Activated CD4-positive, alpha-beta T cell treated with anti-CD3 and anti-CD28 coated beads, Interleukin-10, Interleukin-2, amounts not matched to agents 100 ng/mL and 50 ng/mL, durations not matched to agents 16 hours and 8 hours (primary cell): ENCODE results near the gene SDR42E2.
"Not testable (repeated sequence)": the region's sequence is repeated elsewhere in the genome, so short reads cannot be mapped to it uniquely, and the experiment has no call there.

Experiments used
- DNase-seq: peaks from one replicate; pipeline ENCODE4 v3.0.0-alpha.2; 2020

Gene SDR42E2

DNA sequence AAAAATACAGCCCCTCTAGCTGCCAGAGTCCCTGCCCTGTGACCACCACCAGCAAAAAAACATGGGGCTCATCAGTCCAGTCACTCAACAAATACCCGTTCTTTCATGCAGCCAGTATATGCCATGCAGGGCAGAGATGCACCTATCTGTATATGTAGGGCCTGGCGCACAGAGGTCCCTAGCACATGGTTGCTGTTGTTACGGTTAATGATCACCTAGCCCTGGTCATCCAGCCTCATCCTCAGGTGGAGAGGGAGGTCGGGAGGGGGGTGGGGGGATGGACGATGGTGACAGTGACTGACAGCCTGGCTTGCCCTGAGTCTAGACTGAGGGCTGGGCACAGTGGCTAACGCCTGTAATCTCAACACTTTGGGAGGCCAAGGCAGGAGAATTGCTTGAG is 1.5 kb downstream of the SDR42E2 start:
- no peak for DNase-seq

DNA sequence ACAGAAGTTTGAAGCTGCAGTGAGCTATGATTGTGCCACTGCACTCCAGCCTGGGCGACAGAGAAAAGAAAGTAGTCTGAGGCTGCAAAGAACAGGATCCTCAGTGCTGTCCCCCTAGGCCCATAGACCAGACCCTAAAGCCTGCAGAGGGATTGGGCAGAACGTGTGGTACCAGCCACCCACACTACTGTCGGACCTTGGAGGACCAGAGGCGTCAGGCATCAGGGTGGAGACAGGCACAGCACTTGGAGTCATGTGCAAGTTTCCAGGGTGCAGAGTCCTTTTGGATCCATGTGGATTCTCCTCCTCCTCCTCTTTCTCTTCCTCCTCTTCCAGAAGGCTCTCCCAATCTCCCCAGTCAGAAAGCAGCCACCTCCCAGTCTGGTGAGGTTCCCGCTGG is 2.2 kb downstream of the SDR42E2 start:
- DNase-seq, result no peak

DNA sequence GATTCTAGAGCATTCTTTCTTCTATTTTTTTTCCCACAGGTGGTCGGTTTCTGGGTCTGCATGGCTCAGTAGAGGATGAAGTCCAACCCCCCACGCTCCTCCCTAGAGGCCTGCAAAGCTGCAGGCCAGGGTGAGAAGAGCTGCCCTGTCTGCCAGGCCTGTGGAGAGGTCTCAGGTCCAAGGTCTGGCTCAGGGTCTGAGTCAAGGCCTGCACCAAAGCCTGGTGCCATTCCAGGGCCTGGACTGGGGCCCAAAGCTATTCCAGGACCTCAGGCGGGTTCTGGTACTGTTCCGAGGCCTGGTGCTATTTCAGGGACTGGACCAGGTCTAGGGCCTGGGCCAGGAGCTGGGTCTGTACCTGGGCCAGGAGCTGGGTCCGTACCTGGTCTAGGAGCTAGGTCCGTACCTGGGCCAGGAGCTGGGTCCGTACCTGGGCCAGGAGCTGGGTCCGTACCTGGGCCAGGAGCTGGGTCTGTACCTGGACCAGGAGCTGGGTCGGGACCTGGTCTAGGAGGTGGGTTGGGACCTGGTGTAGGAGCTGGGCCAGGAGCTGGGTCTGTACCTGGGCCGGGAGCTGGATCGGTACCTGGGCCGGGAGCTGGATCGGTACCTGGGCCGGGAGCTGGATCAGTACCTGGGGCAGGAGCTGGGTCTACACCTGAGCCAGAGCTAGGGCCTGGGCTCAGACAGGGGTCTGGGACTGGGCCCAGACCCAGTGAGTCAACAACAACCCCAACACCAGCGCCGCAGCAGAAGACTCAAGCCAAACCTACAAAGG is 3.4 kb downstream of the SDR42E2 start:
- no peak for DNase-seq

DNA sequence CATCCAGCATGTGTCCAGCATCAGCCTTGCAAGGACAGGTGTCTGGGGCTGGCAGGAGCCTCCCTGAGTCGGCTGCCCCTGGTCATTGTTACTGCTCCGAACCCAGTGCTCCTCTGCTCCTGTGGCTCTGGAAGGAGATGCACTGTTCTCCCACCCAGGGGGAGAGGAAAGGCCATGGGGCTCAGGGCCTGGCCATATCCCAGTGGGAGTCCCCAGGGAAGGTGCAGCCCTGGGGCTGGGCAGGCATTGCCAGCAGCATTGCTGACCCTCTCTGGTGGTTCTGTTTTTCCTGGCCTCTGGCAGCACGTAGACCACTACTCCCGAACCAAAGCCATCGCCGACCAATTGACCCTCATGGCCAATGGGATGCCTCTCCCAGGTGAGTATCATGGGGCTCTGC is 9.6 kb downstream of the SDR42E2 start:
- DNase-seq, result no peak

DNA sequence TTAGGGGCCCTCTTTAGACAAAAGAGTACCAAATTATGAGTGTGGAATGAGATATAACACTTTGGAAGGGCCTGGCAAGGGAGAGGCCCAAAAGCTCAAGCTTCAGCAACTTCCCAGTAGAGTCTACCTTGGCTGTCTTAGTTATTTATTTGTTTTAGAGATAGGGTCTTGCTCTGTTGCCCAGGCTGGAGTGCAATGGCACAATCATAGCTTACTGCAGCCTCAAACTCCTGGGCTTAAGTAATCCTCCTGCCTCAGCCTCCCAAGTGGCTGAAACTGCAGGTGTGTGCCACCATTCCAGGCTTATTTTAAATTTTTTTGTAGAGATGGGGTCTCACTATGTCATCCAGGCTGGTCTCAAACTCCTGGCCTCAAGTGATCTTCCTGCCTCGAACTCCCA is 10.3 kb downstream of the SDR42E2 start:
- not testable (repeated sequence) for DNase-seq

DNA sequence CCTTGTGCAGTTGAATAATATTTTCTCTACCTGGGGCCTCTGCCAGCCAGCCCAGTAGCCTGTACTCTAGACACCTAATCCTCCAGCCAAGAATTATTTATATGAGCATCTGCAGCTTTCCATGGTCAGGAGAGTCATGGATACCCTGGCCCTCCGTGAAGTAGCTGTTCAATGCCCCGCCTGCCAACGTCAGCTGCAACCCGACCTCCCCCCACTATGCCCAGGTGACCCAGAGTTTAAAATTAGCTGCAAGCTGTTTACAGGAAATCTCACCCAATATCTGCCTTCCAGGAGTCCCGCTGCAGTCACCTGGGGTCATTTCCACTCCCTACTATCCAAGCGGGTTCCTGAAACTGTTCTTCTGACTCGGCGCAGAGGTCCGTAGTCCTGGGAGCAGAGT is 12.3 kb downstream of the SDR42E2 start:
- no peak for DNase-seq

DNA sequence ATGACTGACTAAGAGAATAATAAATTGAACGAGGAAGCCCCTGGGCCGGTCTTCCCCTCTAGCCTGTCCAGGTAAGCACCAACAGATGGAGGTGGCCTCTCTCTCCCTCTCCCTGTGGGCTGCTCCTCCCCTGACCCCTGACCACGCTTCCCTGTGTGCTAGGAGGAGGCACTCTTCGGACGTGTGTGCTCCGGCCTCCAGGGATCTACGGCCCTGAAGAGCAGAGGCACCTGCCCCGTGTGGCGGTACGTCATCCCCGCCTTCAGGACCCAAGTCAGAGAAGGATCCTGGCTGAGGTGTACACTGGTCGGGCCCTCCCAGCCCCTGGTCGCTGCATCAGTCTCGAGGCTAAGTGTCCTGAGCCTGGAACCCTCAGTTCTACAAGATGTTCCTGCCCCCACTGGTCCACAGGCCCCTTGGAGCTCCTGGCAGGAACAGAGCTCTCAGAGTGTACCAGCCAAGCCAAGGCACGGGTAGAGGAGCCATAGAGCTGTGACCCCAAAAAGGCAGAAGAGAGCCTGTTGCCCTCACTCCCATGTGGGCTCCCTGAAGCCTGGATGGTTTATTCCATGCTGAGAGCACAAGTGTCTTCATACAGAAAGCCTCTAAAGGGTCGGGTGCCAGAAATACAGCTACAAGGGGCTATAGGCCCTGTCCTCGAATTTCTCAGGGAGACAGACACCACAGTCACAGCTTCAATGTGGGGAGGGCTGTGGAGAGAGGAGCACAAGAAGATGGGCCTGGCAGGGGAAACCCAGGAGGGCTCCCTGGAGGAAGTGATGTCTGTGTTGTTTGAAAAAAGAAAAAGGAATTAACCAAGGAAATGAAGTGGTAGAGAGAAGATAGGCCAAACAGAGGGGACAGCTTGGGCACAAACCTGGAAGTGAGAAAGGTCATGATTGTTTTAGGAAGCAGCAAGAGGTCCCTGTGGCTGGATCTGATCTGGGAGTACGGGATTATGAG is 15.9 kb downstream of the SDR42E2 start:
- DNase-seq, result no peak

DNA sequence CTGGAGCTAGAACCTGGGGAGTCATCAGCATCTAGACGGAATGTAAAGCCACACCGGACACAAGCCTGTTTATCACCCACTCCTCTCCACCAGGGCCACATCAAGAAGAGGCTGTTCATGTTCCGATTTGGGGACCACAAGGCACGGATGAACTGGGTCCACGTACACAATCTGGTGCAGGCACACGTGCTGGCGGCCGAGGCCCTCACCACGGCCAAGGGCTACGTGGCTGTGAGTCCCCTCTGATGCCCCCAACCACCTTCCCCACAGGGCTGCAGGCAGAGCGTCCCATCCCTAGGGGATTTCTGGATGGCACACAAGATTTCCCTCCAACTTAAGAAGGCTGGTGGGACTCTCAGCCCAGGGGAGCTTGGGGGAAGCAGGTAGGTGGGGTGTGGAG is 19.1 kb downstream of the SDR42E2 start:
- no peak for DNase-seq

DNA sequence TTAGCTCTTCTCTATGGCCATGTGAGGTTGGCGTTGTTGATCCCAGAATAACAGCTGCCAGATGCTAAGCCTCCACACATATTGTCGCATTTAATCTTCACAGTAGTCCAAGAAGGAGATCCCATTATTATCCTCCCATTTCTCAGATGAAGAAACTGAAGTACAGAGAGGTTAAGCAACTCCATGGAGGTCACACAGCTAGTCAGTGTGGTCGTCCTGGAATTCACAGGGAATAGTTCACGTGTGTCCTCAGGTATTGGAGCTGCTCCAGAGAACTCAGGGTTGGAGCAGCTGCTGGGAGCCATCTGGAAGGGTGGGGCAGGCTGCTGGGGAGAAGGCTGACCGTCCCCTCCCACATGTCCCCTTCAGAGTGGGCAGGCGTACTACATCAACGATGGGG is 19.5 kb downstream of the SDR42E2 start:
- no peak for DNase-seq

DNA sequence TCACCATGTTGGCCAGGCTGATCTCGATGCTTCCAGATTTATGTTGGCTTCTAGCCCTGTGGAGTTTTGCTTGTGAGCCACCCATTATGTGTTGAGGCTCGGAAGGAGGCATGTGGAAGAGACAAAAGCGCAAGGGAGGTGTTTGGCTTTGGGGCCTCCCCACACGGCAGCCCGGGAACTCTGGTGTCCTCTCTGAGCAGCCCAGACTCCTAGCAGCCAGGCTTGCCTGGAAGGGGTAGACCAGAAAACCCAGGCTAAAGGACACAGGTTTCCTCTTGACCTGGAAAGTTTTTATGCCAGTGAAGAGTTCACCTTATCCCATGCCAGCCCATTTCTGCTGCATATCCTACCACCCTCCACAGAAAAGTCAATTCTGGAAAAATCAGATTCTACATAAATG is 21.0 kb downstream of the SDR42E2 start:
- no peak for DNase-seq

DNA sequence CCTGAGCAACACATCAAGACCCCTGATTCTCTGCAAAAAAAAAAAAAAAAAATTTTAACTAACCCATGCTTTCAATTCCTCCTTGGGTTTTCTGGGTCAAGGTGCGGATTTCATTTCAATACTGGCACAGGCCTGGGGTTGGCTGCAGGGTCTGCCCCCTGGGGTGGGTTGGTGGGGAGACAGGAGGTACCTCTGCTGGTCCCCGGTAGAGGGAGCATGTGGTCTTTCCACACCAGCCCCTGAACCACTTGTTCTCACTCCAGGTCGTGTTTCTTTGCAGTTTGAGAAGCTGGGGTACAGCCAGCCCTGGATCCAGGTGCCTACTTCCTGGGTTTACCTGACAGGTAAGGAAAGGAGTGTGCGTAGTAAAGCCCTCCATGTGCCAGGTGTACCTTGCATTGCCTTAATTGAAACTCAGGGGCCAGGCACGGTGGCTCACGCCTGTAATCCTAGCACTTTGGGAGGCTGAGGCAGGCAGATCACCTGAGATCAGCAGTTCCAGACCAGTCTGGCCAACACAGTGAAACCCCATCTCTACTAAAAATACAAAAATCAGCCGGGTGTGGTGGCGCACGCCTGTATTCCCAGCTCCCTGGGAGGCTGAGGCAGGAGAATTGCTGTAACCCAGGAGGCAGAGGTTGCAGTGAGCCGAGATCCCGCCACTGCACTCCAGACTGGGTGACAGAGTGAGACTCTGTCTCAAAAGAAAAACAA is 21.8 kb downstream of the SDR42E2 start:
- no peak for DNase-seq

DNA sequence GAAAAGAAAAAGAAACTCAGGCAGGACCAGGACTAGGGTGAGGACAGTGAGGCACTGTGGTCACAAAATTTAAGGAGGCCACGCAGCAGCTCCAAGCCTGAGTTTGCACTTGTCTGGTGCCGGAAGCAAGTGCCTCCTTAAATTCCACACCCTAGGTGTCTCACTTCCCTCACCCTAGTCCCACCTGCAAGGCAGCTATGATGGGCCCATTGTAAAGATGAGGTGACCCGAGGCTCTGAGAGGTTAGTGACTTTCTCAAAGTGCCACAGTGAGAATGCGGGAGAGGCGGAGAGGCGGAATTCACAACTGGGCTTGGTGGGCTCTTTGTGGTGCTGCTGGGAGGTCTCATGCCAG is 22.3 kb downstream of the SDR42E2 start:
- DNase-seq, result no peak

DNA sequence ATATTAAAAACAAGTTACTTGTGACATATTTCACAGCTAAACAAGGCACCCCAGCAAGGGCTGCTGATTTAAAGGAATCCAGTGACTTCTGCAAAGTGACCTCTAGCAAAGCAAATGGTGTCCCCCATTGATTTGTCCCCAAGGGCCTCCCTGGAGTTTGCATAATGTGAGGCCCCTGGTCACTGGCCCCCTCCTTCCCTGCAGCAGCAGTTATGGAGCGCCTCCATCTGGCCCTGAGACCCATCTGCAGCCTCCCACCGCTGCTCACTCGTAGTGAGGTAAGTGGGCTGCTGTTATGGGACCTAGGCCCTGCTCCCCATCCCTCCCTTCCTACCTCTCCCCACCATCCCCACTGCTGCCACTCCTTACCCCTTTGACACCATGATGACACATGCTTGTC is 24.2 kb downstream of the SDR42E2 start:
- no peak for DNase-seq

DNA sequence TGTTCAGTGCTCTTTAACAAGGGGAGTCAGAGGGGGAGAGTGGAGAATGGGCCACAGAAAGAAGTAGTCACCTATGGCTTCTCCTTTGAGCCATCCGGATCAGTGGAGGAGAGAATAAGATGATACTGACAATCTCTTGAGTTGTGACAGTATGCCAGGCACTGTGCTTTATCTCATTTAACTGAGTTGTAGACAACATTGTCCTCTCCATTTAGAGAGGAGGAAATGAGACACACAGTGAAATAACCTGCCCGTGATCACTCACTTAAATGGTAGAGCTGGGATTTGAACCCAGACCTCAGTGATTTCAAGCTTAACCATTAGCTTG is 25.9 kb downstream of the SDR42E2 start:
- DNase-seq, result no peak

DNA sequence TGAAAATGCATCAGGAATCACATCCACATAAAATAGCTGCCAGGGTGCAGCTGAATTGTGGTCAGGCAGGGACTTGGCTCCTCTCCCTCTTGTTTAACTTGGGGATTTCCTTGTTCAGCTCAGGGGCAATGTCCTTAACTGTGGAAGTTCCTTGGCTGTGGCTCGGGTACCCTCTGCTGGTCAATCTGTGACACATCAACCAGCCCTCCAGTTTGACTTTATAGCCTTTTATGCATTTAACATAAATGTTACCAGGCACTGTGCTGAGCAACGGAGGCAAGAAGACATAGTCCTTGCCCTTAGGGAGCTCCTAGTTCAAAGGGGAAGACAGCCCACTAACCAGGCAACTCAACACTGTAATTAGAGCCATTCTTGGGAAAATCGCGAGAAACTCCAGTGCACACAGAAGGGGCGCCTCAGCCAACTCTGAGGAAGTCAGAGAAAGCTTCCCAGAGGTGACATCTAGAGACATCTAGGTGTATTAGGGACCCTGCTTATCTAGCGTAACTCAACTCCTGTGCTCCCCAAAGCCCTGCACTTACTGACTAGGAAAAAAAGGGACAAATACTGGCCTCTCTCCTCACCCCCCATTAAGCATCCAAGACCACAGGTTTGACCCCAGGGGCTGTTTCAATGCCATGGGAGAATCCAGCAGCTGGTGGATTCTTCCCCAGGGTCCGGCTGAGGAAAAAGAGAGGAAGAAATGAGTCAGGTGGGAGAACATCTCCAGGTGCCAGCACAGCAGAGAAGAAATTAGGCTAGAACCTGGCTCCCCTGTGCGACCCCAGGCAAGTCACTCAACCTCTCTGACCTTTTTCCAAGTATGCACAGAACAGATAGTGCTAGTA is 26.5 kb downstream of the SDR42E2 start:
- DNase-seq, result peak; percentile 80

DNA sequence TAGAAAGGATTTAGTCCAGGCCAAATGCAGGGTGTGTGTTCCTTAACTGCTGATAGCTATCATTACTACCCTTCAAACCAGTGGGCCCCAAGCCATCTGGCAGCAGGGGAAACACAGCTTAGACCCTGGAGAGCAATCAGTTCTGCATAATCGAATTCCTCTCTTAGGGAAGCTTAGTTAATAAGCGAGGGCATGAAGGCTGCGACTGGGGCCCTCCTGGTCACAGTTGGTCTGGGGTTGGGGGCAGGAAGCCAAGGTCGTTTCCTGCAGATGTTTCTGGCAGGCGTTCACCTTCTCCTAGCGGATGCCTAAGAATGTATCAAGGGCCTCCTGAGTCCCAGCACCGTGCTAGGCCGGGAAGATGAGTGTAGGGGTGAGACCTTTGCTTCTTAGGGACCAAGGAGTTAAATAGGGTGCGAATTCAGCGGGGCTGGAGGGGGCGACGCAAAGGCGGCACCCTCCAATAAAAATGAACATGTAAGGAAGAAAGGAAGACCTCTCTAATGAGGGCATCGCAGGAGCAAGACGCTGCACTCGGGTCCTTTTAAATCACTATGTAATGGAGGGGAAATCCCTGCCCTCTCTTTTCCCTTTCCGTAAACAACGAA is 27.3 kb downstream of the SDR42E2 start:
- peak; percentile 34 for DNase-seq

DNA sequence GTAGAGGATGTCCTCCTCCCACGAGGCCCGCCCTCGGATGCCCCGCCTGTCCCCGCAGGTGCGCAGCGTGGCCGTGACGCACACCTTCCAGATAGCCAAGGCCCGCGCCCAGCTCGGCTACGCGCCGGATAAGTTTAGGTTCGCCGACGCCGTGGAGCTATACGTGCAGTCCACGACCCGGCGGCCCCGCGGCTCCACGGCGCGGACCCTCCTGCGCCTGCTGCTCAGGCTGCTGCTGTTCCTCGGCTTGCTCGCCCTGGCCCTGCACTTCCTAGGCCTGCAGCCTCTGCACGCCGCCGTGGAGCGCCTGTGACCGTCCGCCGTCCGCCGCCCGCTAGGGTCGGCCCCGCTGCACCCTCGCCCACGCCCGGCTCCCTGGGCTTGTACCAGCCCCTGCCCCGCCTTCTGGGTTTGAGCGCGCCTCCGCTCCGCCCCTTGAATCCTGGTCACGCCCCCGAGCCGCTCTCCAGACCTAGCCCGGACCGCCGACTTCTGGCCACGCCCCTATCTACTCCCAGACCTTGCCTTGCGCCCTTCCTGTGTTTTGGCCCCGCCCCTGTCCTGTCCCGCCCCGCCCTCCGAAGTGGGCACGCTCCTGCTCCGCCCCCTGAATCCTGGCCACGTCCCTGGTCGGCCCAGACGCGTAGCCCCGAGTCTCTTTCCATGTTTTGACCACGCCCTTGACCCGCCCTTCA is 27.9 kb downstream of the SDR42E2 start:
- peak; percentile 82 for DNase-seq

DNA sequence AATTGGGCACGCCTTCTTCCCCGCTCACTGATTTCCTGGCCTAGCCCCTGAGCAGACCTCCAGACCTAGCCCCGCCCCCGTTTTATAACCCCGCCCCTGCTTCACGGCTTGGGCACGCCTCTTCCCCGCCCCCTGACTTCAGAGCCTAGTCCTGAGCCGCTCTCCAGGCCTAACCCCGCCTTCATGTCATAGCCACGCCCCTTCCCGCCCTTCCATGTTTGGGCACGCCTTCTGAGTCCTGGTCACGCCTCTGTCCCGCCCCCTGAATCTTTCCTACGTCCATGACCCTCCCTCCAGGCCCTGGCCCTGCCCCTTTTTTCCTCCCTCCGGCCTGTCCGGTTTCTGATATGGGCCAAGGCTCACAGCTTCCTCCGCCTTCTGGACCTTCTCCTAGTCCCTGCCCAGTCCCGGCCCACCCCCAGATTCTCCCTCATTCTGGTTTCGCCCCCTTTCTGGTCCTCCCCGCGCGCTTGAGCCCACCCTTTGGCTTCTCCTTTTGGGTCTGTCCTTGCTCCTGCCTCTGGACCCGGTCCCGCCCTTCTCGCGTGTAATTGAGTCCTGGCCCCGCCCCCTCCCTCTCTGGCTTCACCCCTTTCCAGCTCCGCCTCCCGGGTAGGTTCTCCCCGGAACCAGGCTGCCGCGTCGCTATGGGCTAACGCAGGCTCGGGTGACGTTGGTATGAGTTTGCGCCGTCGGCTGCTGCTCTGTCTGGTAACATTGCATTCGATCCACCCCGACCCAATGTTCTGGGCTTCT is 28.6 kb downstream of the SDR42E2 start:
- peak; percentile 100 for DNase-seq

DNA sequence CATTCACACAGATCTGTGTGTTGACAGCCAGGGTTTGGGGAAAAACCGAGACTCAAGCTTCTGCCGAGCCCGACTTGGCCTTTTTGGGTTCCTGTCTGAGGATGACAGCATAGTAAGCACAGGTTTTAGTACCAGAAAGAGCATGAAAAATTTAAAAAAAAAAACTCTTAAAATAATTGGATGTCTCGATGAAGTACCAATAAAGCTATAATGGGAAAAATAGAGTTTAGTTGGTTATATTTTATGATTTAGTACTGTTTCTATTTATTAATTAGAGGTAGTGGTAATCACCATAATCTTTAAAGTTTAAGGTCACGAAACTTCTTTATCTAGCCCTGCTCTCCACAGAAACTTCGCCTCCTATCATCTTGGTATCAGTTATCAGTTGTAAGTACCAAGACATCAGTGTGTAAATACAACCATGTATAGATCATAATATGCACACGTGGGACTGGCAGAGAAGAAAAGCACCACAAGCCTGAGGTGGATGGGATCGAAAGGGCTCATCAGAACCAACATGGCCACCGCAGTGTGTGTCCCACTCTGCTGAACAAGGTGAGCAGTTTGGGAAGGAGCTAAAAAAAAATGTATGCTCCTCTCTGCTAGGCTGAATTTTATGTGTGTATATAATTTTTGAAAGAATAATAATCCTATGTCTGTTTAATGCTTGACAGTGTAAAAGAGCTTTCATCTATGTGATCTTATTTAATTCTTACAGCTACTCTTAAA is 29.4 kb downstream of the SDR42E2 start:
- DNase-seq, result peak; percentile 62
